ENCODE measurements around the gene MAP1LC3B2.

GRCh38 chr12:116561181-116561821 is 2.1 kb downstream of the MAP1LC3B2 start:
- TF ChIP-seq POLR2A (IDR thresholded peaks at IDR 0.05): no peak
- no peak for TF ChIP-seq CTCF (IDR thresholded peaks at IDR 0.05)
